Testis (tissue), 3 donors: ENCODE data around the gene SH2D4B. TPM values are rescaled to one million over a fixed set of nuclear protein-coding genes. Genes with fewer than 3 reads are reported as not detected.

Experiments
- DNase-seq: peaks from one replicate; pipeline ENCODE4 v3.0.0-alpha.2; 2019
- H3K27ac ChIP-seq, 2 donors: fragments of 200-600 bp; sonication (generic); one replicate each; pipeline ENCODE4 v1.5.1; 2019
- H3K27me3 ChIP-seq: fragments of 200-600 bp; sonication (generic); one replicate; pipeline ENCODE4 v1.5.1; 2019
- H3K36me3 ChIP-seq: fragments of 200-600 bp; sonication (generic); one replicate; pipeline ENCODE4 v1.5.1; 2017; ENCODE audit warnings: low read depth; ENCODE audit errors: missing control alignments
- H3K4me1 ChIP-seq: fragments of 200-600 bp; sonication (generic); one replicate; pipeline ENCODE4 v1.5.1; 2019
- H3K4me3 ChIP-seq, 2 donors: fragments of 200-600 bp; sonication (generic); one replicate each; pipeline ENCODE4 v1.5.1; 2017 to 2019
- H3K9me3 ChIP-seq: fragments of 200-600 bp; sonication (generic); one replicate; pipeline ENCODE4 v1.5.1; 2017
- CTCF ChIP-seq, 3 experiments: fragments of 450-650 bp in 2 of 3; fragments of 200-600 bp in 1 of 3; sonication (generic) in 1 of 3; IDR thresholded peaks; one replicate each; pipeline ENCODE4 v1.5.1; 2016 to 2019; ENCODE audit warnings: antibody characterized with exemption in 3 of 3, mild to moderate bottlenecking in 2 of 3, moderate library complexity in 1 of 3
- POLR2A ChIP-seq: fragments of 450-650 bp; IDR thresholded peaks from one replicate; pipeline ENCODE4 v1.6.1; 2017; ENCODE audit warnings: antibody characterized with exemption, mild to moderate bottlenecking, moderate library complexity
- WGBS, 2 donors: methylation state at CpG; one replicate each; pipeline ENCODE4 v1.1.5; 2018; 5-methylcytosine and 5-hydroxymethylcytosine counted together
- intact Hi-C: fragments of 100-400 bp; cut with DNase I; formaldehyde crosslinking; loops from one replicate; pipeline ENCODE4 v1.15.1; 2023; ENCODE audit warnings: low total_unique reads
- polyA plus RNA-seq: library from polyadenylated mRNA; stranded (reverse); fragments of 350-450 nt; fragmentation: Illumina TruSeq; extraction: RNeasy Lipid Tissue Mini Kit (QIAGEN cat#74804); gene quantifications from one replicate; pipeline ENCODE4 v1.2.3, GENCODE V29; 2014; ENCODE audit warnings: low read depth, low replicate concordance; ENCODE audit not compliant: insufficient read depth
- total RNA-seq, 2 donors: library from RNA; depleted of rRNA; stranded (reverse); fragments of >200 nt; gene quantifications; one replicate each; pipeline ENCODE4 v1.2.3, GENCODE V29; 2016

Gene SH2D4B
- total and polyA plus RNA-seq, 3 donors from 2014 or later: 0.22 to 1.1 (median 0.55) TPM

- no peak for DNase-seq
- no peak for TF ChIP-seq CTCF (IDR thresholded peaks at IDR 0.05)
- TF ChIP-seq POLR2A: no peak
These were observed 152.7 kb downstream of the SH2D4B start for GRCh38 chr10:80690434-80690833.

GRCh38 chr10:80691441-80691840 lies 153.7 kb downstream of the SH2D4B start:
- Histone ChIP-seq H3K27me3 (no peaks in the 10 kb centered on the region), H3K36me3 (no peaks in the 10 kb centered on the region), H3K27ac (no peak overlapping the region), H3K9me3 (no peaks in the 10 kb centered on the region), H3K4me1 (no peaks in the 10 kb centered on the region), H3K4me3 (no peak overlapping the region)
- intact Hi-C loops: no loop called here
- TF ChIP-seq CTCF (IDR thresholded peaks at IDR 0.05) (no peak), POLR2A (no peak)
- no peak for DNase-seq

More at GRCh38 chr10:80690434-80690833, 152.7 kb downstream of the SH2D4B start:
- intact Hi-C loops: no loop called here
- no peaks in the 10 kb centered on the region for H3K27me3 ChIP-seq
- no peak overlapping the region for H3K27ac ChIP-seq
- no peaks in the 10 kb centered on the region for H3K9me3 ChIP-seq
- H3K4me1 ChIP-seq: no peaks in the 10 kb centered on the region
- no peaks in the 10 kb centered on the region for H3K36me3 ChIP-seq
- H3K4me3 ChIP-seq: no peak overlapping the region

GRCh38 chr10:80693565-80693964 lies 155.9 kb downstream of the SH2D4B start:
- DNase-seq: no peak
- no peaks in the 10 kb centered on the region for H3K9me3 ChIP-seq
- WGBS, 2 donors: 72 to 82% methylated on average over 3 of the region's 3 CpGs
- no peak overlapping the region for H3K4me3 ChIP-seq
- intact Hi-C loops: no loop called here
- H3K27me3 ChIP-seq: no peaks in the 10 kb centered on the region
- no peaks in the 10 kb centered on the region for H3K4me1 ChIP-seq
- H3K27ac ChIP-seq: no peak overlapping the region
- TF ChIP-seq POLR2A: no peak
- no peak for TF ChIP-seq CTCF (IDR thresholded peaks at IDR 0.05)
- H3K36me3 ChIP-seq: no peaks in the 10 kb centered on the region

GRCh38 chr10:80694930-80695329 lies 157.2 kb downstream of the SH2D4B start:
- H3K27ac ChIP-seq: no peak overlapping the region
- no peaks in the 10 kb centered on the region for H3K36me3 ChIP-seq
- TF ChIP-seq POLR2A (no peak), CTCF (IDR thresholded peaks at IDR 0.05) (no peak)
- no peaks in the 10 kb centered on the region for H3K9me3 ChIP-seq
- H3K4me3 ChIP-seq: no peak overlapping the region
- no peaks in the 10 kb centered on the region for H3K4me1 ChIP-seq
- intact Hi-C loops: no loop called here
- WGBS, 2 donors: 76 to 98% methylated on average over 5 of the region's 5 CpGs
- DNase-seq: no peak
- H3K27me3 ChIP-seq: no peaks in the 10 kb centered on the region

Other genes with a start within 250 kb of the SH2D4B start
- gene MAT1A, start 248.2 kb upstream of the SH2D4B start, total RNA-seq: 1 to 10 TPM; 5.6 to 8.3 TPM
- 8.3 TPM for gene MAT1A, start 248.2 kb upstream of the SH2D4B start, polyA plus RNA-seq
- gene DYDC1, start 181.1 kb upstream of the SH2D4B start, total RNA-seq: 10 to 100 TPM; 47.5 to 72.5 TPM
- 207 TPM for gene DYDC1, start 181.1 kb upstream of the SH2D4B start, polyA plus RNA-seq
- gene DYDC2, start 181.1 kb upstream of the SH2D4B start, total RNA-seq: 1 to 10 TPM; 1.8 to 4.5 TPM
- 22.8 TPM for gene DYDC2, start 181.1 kb upstream of the SH2D4B start, polyA plus RNA-seq
- 100 to 1,000 TPM; 102 to 104 TPM for gene PRXL2A, start 129.4 kb upstream of the SH2D4B start, total RNA-seq
- gene PRXL2A, start 129.4 kb upstream of the SH2D4B start, polyA plus RNA-seq: 106 TPM
- gene TSPAN14, start 83.6 kb upstream of the SH2D4B start, total RNA-seq: 10 to 100 TPM; 61.4 to 64.6 TPM
- gene TSPAN14, start 83.6 kb upstream of the SH2D4B start, polyA plus RNA-seq: 59.1 TPM